Neural crest cell (in vitro differentiated cells): ENCODE data around the gene CMC2. TPM values are rescaled to one million over a fixed set of nuclear protein-coding genes. Genes with fewer than 3 reads are reported as not detected.

Experiments used
- DNase-seq: peaks from one replicate; pipeline ENCODE4 v3.0.0; 2021; ENCODE audit warnings: low read depth, mixed read lengths, low spot score
- H3K27ac Mint-ChIP-seq: one replicate; pipeline ENCODE4 v1.8.0; 2021; ENCODE audit warnings: mild to moderate bottlenecking, mixed read lengths; ENCODE audit not compliant: unreplicated experiment
- H3K27me3 Mint-ChIP-seq: 2 replicates; pipeline ENCODE4 v1.8.0; 2021; ENCODE audit warnings: low read depth, mild to moderate bottlenecking, mixed read lengths
- H3K36me3 Mint-ChIP-seq: 2 replicates; pipeline ENCODE4 v1.8.0; 2021; ENCODE audit warnings: low read depth, mild to moderate bottlenecking, mixed read lengths
- H3K4me1 Mint-ChIP-seq: 2 replicates; pipeline ENCODE4 v1.8.0; 2021; ENCODE audit warnings: mixed read lengths
- H3K4me3 Mint-ChIP-seq: one replicate; pipeline ENCODE4 v1.8.0; 2021; ENCODE audit warnings: mild to moderate bottlenecking, mixed read lengths
- H3K9me3 Mint-ChIP-seq: 2 replicates; pipeline ENCODE4 v1.8.0; 2021; ENCODE audit warnings: mixed read lengths
- CTCF ChIP-seq: fragments of 200-600 bp; sonication (generic); conservative IDR thresholded peaks from 2 replicates; pipeline ENCODE4 v1.5.0; 2021; ENCODE audit warnings: antibody characterized with exemption, mild to moderate bottlenecking
- total RNA-seq: library from RNA; stranded (reverse); gene quantifications from 2 replicates; pipeline ENCODE4 v1.2.1, GENCODE V29; 2021

CMC2 gene
- total RNA-seq, 1 donor from 2014 or later, result 75.0 TPM

- no peak for TF ChIP-seq CTCF
- Mint-ChIP-seq H3K27me3 (no peaks in the 10 kb centered on the region), H3K4me3 (no peak overlapping the region), H3K36me3 (peaks cover 2% of the 10 kb centered on the region), H3K27ac (no peak overlapping the region), H3K9me3 (no peaks in the 10 kb centered on the region), H3K4me1 (peaks cover 13% of the 10 kb centered on the region)
- no peak for DNase-seq
These were observed 15.7 kb downstream of the CMC2 start for GRCh38 chr16:80990978-80991377.

- no peak for TF ChIP-seq CTCF
- Mint-ChIP-seq H3K27me3 (no peaks in the 10 kb centered on the region), H3K4me1 (peaks cover 13% of the 10 kb centered on the region), H3K4me3 (no peak overlapping the region), H3K27ac (no peak overlapping the region), H3K9me3 (no peaks in the 10 kb centered on the region), H3K36me3 (peaks cover 2% of the 10 kb centered on the region)
- no peak for DNase-seq
These were observed 16.1 kb downstream of the CMC2 start for GRCh38 chr16:80990577-80990976.

DNA sequence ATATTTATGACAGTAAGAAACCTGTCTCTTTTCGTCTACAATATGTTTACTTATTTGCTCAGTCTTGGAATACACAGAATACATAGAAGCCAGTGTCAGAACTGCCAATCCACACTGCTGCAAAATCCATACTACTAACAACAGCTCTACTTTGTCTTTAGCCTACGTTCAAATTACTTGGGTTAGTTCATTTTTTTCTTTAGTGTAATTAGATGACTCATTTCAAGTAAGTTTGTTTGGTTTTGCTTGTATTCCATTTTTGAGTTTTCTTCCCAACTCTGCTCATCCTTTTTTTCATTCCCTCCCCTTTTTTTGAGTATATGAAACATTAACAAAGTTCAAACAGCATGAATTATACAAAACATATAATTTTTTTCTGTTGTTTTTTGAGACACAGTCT, 16.9 kb downstream of the CMC2 start:
- Mint-ChIP-seq H3K27me3 (no peaks in the 10 kb centered on the region), H3K4me1 (peaks cover 13% of the 10 kb centered on the region), H3K4me3 (no peak overlapping the region), H3K9me3 (no peaks in the 10 kb centered on the region), H3K27ac (no peak overlapping the region), H3K36me3 (peaks cover 2% of the 10 kb centered on the region)
- TF ChIP-seq CTCF, result no peak
- DNase-seq, result no peak

- Mint-ChIP-seq H3K4me1 (peaks cover 7% of the 10 kb centered on the region), H3K27me3 (no peaks in the 10 kb centered on the region), H3K9me3 (no peaks in the 10 kb centered on the region), H3K27ac (no peak overlapping the region), H3K4me3 (no peak overlapping the region), H3K36me3 (peaks cover 2% of the 10 kb centered on the region)
- no peak for TF ChIP-seq CTCF
- DNase-seq, result no peak
These were observed 17.9 kb downstream of the CMC2 start for GRCh38 chr16:80988756-80989155.

DNA sequence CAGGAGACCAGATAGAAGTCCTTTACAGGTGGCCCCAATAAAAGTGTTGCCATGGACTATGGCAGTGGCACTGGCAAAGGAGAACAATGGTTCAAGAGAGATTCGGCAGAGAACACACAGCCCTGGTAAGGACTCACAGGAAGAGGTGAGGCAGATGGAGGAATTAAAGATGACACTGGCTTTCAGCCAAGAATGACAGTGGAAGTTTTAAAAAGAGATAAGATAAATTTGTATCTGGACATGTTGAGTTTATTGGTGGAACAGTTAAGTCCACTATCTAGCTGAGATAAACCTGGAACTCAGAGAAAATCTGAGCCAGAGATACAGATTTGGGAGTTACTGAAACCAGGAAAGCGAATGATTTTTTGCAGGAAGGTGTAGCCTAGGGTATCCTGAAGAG, 20.1 kb downstream of the CMC2 start:
- Mint-ChIP-seq H3K9me3 (no peaks in the 10 kb centered on the region), H3K4me3 (no peak overlapping the region), H3K27ac (no peak overlapping the region), H3K4me1 (no peaks in the 10 kb centered on the region), H3K27me3 (no peaks in the 10 kb centered on the region), H3K36me3 (peaks cover 2% of the 10 kb centered on the region)
- no peak for DNase-seq
- no peak for TF ChIP-seq CTCF

DNA sequence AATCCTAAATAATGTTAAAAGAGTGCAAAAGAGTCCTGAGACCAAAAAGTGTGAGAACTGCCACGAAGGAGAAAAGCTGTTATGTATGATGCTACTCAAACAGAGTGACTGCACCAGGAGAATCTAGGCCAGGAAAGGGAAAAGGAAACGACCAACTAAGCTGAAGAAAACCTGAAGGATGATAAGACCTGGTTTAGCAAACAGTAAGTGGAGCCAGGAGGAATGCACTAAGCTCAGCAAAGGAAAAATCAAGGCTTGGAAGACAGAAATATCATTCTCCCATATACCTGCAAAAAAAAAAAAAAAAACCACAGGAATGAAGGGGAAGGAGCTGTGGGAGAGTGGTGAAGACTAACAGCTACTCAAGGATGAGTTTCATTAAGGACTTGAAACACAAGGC, 21.1 kb downstream of the CMC2 start:
- DNase-seq, result no peak
- Mint-ChIP-seq H3K27me3 (no peaks in the 10 kb centered on the region), H3K27ac (peak overlapping the region; percentile 1), H3K9me3 (no peaks in the 10 kb centered on the region), H3K4me1 (no peaks in the 10 kb centered on the region), H3K4me3 (no peak overlapping the region), H3K36me3 (peaks cover 3% of the 10 kb centered on the region)
- no peak for TF ChIP-seq CTCF
